ENCODE measurements around the gene SERPINA5. TPM values are rescaled to one million over a fixed set of nuclear protein-coding genes. Genes with fewer than 3 reads are reported as not detected.

SERPINA5 gene
- total RNA-seq, 3 donors from 2014 or later (not counting 1 experiment from before 2014, with no cell fraction given), result not detected

DNA sequence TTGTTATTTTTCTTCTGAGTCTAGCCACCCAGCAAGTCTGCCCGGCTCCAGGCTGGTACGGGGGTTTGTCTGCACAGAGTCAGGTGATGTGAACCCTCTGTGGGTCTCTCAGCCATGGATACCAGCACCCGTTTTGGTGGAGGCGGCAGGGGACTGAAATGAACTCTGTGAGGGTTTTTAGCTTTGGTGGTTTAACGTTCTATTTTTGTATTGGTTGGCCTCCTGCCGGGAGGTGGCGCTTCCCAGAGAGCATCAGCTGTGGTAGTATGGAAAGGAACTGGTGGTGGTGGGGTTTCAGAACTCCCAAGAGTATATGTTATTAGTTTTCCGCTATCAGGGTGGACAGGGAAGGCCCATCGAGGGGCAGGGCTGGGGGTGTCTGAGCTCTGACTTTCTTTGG is 25.2 kb upstream of the SERPINA5 start:
- no peak for DNase-seq
- Mint-ChIP-seq H3K27me3 (ENCODE audit: low read depth in 2 of 2) (peaks cover 7 to 32% of the 10 kb centered on the region in 2 donors), H3K4me3 (no peak overlapping the region), H3K27ac (no peak overlapping the region), H3K9me3 (no peaks in the 10 kb centered on the region), H3K4me1 (no peaks in the 10 kb centered on the region), H3K36me3 (no peaks in the 10 kb centered on the region)
- ATAC-seq, result no peak
- Histone ChIP-seq H3K4me1 (ENCODE audit: control insufficient read depth, insufficient read depth, low read length) (no peaks in the 10 kb centered on the region), H3K4me3 (ENCODE audit: low read length) (no peak overlapping the region), H3K27me3 (ENCODE audit: control insufficient read depth, insufficient read depth, low read length) (no peaks in the 10 kb centered on the region), H3K27ac (ENCODE audit: low read length) (no peak overlapping the region), H3K36me3 (ENCODE audit: control insufficient read depth, insufficient read depth, low read length) (no peaks in the 10 kb centered on the region), H3K9me3 (ENCODE audit: control insufficient read depth, insufficient read depth, low read length) (peaks cover 2% of the 10 kb centered on the region)
- TF ChIP-seq, protein P1, sequence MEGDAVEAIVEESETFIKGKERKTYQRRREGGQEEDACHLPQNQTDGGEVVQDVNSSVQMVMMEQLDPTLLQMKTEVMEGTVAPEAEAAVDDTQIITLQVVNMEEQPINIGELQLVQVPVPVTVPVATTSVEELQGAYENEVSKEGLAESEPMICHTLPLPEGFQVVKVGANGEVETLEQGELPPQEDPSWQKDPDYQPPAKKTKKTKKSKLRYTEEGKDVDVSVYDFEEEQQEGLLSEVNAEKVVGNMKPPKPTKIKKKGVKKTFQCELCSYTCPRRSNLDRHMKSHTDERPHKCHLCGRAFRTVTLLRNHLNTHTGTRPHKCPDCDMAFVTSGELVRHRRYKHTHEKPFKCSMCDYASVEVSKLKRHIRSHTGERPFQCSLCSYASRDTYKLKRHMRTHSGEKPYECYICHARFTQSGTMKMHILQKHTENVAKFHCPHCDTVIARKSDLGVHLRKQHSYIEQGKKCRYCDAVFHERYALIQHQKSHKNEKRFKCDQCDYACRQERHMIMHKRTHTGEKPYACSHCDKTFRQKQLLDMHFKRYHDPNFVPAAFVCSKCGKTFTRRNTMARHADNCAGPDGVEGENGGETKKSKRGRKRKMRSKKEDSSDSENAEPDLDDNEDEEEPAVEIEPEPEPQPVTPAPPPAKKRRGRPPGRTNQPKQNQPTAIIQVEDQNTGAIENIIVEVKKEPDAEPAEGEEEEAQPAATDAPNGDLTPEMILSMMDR (IDR thresholded peaks at IDR 0.05), result no peak
- intact Hi-C loops (cut with micrococcal nuclease), result no loop called here
- 93% methylated on average over 9 of the region's 9 CpGs for WGBS (ENCODE audit: insufficient coverage)

DNA sequence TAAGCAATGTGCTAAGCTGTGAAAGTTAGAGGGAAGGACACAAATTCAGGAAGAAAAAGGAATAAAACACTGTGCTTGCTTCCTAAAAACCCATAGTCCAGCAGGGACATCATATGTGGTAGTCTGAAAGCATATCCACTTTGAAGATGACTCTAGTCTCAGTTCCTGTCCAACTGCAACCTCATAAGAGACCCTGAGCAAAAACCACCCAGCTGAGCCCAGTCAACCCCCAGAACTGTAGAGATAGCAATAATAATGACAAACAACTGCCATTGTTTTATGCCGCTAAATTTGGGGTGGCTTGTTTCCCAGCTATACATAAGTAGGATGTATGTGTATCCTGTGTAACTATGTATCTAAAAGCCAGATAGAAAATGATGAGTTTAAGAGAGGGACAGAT is 23.9 kb upstream of the SERPINA5 start:
- no peak overlapping the region for H3K4me3 ChIP-seq (ENCODE audit: low read length)
- Mint-ChIP-seq H3K4me3 (no peak overlapping the region), H3K9me3 (no peaks in the 10 kb centered on the region), H3K27me3 (ENCODE audit: low read depth in 2 of 2) (peaks cover 9 to 28% of the 10 kb centered on the region in 2 donors), H3K27ac (no peak overlapping the region), H3K4me1 (no peaks in the 10 kb centered on the region), H3K36me3 (no peaks in the 10 kb centered on the region)
- WGBS (ENCODE audit: insufficient coverage), result 83% methylated on average over 1 of the region's 1 CpG
- no peak for ATAC-seq
- TF ChIP-seq, protein P1 (IDR thresholded peaks at IDR 0.05), result no peak
- no peaks in the 10 kb centered on the region for H3K4me1 ChIP-seq (ENCODE audit: control insufficient read depth, insufficient read depth, low read length)
- no peaks in the 10 kb centered on the region for H3K36me3 ChIP-seq (ENCODE audit: control insufficient read depth, insufficient read depth, low read length)
- peaks cover 2% of the 10 kb centered on the region for H3K9me3 ChIP-seq (ENCODE audit: control insufficient read depth, insufficient read depth, low read length)
- H3K27ac ChIP-seq (ENCODE audit: low read length), result no peak overlapping the region
- intact Hi-C loops (cut with micrococcal nuclease), result no loop called here
- H3K27me3 ChIP-seq (ENCODE audit: control insufficient read depth, insufficient read depth, low read length), result no peaks in the 10 kb centered on the region
- no peak for DNase-seq

DNA sequence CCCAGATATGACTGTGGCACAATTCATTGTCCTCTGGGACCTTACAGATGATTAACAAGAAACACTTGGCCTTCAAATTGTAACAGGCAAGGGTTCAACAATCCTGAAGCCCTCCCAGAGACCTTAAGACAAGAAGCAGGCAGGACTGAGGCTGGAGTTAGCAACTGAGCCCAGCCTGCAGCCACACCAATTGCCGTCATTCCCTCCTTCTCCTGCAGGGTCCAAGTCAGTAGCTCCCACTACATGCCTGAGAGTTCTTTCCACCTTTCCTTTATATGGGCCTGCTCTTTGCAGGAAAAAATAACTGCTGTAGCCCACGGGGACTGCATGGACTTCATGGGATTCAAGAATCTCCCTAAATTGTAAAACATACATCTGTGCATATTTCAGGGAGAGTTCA is 22.4 kb upstream of the SERPINA5 start:
- no peaks in the 10 kb centered on the region for H3K9me3 Mint-ChIP-seq
- TF ChIP-seq, protein P1 (IDR thresholded peaks at IDR 0.05), result no peak
- Histone ChIP-seq H3K4me3 (ENCODE audit: low read length) (no peak overlapping the region), H3K27me3 (ENCODE audit: control insufficient read depth, insufficient read depth, low read length) (no peaks in the 10 kb centered on the region), H3K9me3 (ENCODE audit: control insufficient read depth, insufficient read depth, low read length) (peaks cover 2% of the 10 kb centered on the region), H3K36me3 (ENCODE audit: control insufficient read depth, insufficient read depth, low read length) (no peaks in the 10 kb centered on the region), H3K27ac (ENCODE audit: low read length) (no peak overlapping the region), H3K4me1 (ENCODE audit: control insufficient read depth, insufficient read depth, low read length) (no peaks in the 10 kb centered on the region)
- intact Hi-C loops (cut with micrococcal nuclease), result no loop called here
- no peak overlapping the region for H3K27ac Mint-ChIP-seq
- 79% methylated on average over 2 of the region's 2 CpGs for WGBS (ENCODE audit: insufficient coverage)
- ATAC-seq (no peak), DNase-seq (no peak)
- peaks cover 12 to 25% of the 10 kb centered on the region in 2 donors for H3K27me3 Mint-ChIP-seq (ENCODE audit: low read depth in 2 of 2)
- no peak overlapping the region for H3K4me3 Mint-ChIP-seq
- no peaks in the 10 kb centered on the region for H3K36me3 Mint-ChIP-seq
- H3K4me1 Mint-ChIP-seq, result no peaks in the 10 kb centered on the region

DNA sequence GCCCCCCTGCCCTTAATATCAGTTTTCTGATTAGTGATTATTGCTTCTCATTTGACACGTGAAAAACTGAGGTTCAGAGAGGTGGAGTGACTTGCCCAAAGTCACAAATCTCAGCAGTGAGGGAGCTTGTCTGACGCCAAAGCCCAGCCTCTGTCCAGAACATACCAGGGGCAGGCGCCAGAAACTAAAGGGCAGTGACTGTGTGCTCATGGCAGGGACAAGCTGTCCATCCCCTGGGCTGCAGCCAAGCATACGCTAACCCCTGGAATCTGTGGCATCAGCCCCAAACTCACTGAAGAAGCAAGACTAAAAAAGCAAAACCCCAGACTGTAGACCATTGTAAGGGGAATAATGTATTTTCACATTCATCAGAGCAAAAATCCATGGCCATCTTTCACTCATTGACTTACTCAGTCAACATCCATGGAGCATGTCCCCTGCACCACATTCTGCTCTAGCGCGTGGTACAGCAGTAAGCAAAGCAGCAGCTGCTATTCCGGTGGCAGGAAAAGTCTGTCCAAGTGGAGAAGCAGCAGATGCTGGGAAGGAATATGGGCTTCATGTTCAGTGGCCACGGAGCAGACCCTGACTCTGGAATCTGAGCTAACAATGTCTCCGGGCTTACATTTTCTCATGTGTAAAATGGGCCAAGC is 21.5 kb upstream of the SERPINA5 start:
- Histone ChIP-seq H3K27ac (ENCODE audit: low read length) (no peak overlapping the region), H3K4me3 (ENCODE audit: low read length) (no peak overlapping the region), H3K27me3 (ENCODE audit: control insufficient read depth, insufficient read depth, low read length) (no peaks in the 10 kb centered on the region), H3K36me3 (ENCODE audit: control insufficient read depth, insufficient read depth, low read length) (no peaks in the 10 kb centered on the region), H3K9me3 (ENCODE audit: control insufficient read depth, insufficient read depth, low read length) (peaks cover 2% of the 10 kb centered on the region), H3K4me1 (ENCODE audit: control insufficient read depth, insufficient read depth, low read length) (no peaks in the 10 kb centered on the region)
- Mint-ChIP-seq H3K9me3 (no peaks in the 10 kb centered on the region), H3K4me1 (no peaks in the 10 kb centered on the region), H3K27me3 (ENCODE audit: low read depth in 2 of 2) (peaks cover 8 to 21% of the 10 kb centered on the region in 2 donors), H3K27ac (no peak overlapping the region), H3K36me3 (no peaks in the 10 kb centered on the region), H3K4me3 (no peak overlapping the region)
- 84% methylated on average over 9 of the region's 9 CpGs for WGBS (ENCODE audit: insufficient coverage)
- DNase-seq (no peak), ATAC-seq (no peak)
- TF ChIP-seq, protein P1 (IDR thresholded peaks at IDR 0.05), result no peak
- intact Hi-C loops (cut with micrococcal nuclease), result no loop called here

Data from natural killer cell (primary cell).